Measurements from ENCODE around the gene ZBTB20. TPM values are rescaled to one million over a fixed set of nuclear protein-coding genes. Genes with fewer than 3 reads are reported as not detected.
A peak's percentile ranks its signal among the peaks of the same experiment; 100 is the strongest.

ZBTB20 gene
- total RNA-seq, 1 donor from 2014 or later: 66.4 TPM

GRCh38 chr3:114672692-114673447 lies 474.2 kb downstream of the ZBTB20 start:
- no peaks in the 10 kb centered on the region for H3K36me3 ChIP-seq
- H3K4me3 ChIP-seq: no peak overlapping the region
- DNase-seq (no peak), ATAC-seq (no peak)
- no peaks in the 10 kb centered on the region for H3K27me3 ChIP-seq (ENCODE audit: low read depth)
- no peaks in the 10 kb centered on the region for H3K9me3 ChIP-seq
- intact Hi-C loops (cut with DNase I): no loop called here
- TF ChIP-seq CTCF (IDR thresholded peaks at IDR 0.05): no peak
- no peaks in the 10 kb centered on the region for H3K4me1 ChIP-seq
- H3K27ac ChIP-seq: no peak overlapping the region

GRCh38 chr3:114671741-114672510 lies 475.2 kb downstream of the ZBTB20 start:
- no peak overlapping the region for H3K4me3 ChIP-seq
- DNase-seq: no peak
- no peaks in the 10 kb centered on the region for H3K27me3 ChIP-seq (ENCODE audit: low read depth)
- ATAC-seq: no peak
- intact Hi-C loops (cut with DNase I): no loop called here
- no peaks in the 10 kb centered on the region for H3K9me3 ChIP-seq
- TF ChIP-seq CTCF (IDR thresholded peaks at IDR 0.05): no peak
- no peak overlapping the region for H3K27ac ChIP-seq
- H3K4me1 ChIP-seq: no peaks in the 10 kb centered on the region
- H3K36me3 ChIP-seq: no peaks in the 10 kb centered on the region

- Histone ChIP-seq H3K36me3 (no peaks in the 10 kb centered on the region), H3K27ac (no peak overlapping the region), H3K4me1 (no peaks in the 10 kb centered on the region), H3K9me3 (no peaks in the 10 kb centered on the region), H3K27me3 (ENCODE audit: low read depth) (no peaks in the 10 kb centered on the region), H3K4me3 (no peak overlapping the region)
- peak in 1 of 2 donors; percentile 34 for ATAC-seq
- no peak for TF ChIP-seq CTCF (IDR thresholded peaks at IDR 0.05)
- no peak for DNase-seq
- intact Hi-C loops (cut with DNase I): no loop called here
Measured at GRCh38 chr3:114669614-114670013, 477.5 kb downstream of the ZBTB20 start.

DNA sequence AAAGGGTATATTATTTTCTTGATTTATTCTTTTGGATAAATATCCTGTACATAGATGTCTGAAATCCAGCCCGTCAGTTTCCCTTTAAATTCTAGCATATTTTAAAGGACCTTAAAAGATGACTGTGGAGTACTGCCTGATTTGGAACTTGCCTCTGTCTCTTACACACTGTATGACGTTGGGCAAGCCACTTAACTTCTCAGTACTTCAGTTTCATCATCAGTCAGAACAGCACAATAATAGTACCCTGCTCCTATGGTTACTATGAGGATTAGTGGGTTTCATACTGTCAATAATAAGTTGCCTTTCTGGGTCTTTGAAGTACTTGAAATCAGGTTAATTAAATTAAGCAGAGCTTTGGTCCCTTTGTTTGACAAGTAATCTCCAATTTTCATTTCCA lies 479.0 kb downstream of the ZBTB20 start:
- peak; percentile 93 to 95 for ATAC-seq
- Histone ChIP-seq H3K4me3 (no peak overlapping the region), H3K9me3 (no peaks in the 10 kb centered on the region), H3K27ac (no peak overlapping the region), H3K27me3 (ENCODE audit: low read depth) (no peaks in the 10 kb centered on the region), H3K36me3 (no peaks in the 10 kb centered on the region), H3K4me1 (no peaks in the 10 kb centered on the region)
- no peak for TF ChIP-seq CTCF (IDR thresholded peaks at IDR 0.05)
- no peak for DNase-seq
- intact Hi-C loops (cut with DNase I): no loop called here

DNA sequence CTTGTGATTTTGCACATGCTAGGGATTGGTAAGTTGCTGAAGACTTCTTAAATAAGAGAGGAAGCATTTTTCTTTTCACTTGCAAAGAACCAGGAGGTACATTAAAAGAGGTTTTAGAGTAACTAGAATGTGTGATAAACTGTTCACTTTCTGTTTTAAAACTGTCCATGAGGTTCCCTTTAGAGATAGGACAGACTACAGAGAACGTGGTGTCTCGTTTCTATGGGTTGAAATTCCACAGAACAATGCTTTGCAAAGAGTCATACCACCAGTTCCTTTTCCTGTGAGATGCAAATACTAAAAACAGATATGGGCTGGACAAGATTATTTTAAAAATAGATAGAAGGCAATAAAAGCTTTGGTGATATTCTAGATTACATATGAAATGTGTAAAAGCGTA lies 480.5 kb downstream of the ZBTB20 start:
- Histone ChIP-seq H3K9me3 (no peaks in the 10 kb centered on the region), H3K36me3 (no peaks in the 10 kb centered on the region), H3K4me1 (no peaks in the 10 kb centered on the region), H3K4me3 (no peak overlapping the region), H3K27ac (no peak overlapping the region), H3K27me3 (ENCODE audit: low read depth) (no peaks in the 10 kb centered on the region)
- no peak for TF ChIP-seq CTCF (IDR thresholded peaks at IDR 0.05)
- intact Hi-C loops (cut with DNase I): no loop called here
- DNase-seq (no peak), ATAC-seq (no peak)
